ENCODE measurements around the gene OR14C36. TPM values are rescaled to one million over a fixed set of nuclear protein-coding genes. Genes with fewer than 3 reads are reported as not detected.
"Not testable (repeated sequence)": the region's sequence is repeated elsewhere in the genome, so short reads cannot be mapped to it uniquely, and the experiment has no call there.

The OR14C36 gene
- not detected in 2 replicates for total RNA-seq

GRCh38 chr1:248348475-248348874 lies at the start of gene OR14C36:
Gene OR14C36, plus strand, starts transcription at chr1:248348775. Its CDS starts 0 bp downstream, at chr1:248348775.
- Mint-ChIP-seq H3K36me3 (ENCODE audit: low read depth) (no peaks in the 10 kb centered on the region), H3K4me3 (no peak within 1 kb of the TSS), H3K4me1 (ENCODE audit: low read depth) (no peaks in the 10 kb centered on the region), H3K27ac (no peak within 1 kb of the TSS), H3K27me3 (ENCODE audit: insufficient read depth) (no peaks in the 10 kb centered on the region), H3K9me3 (no peaks in the 10 kb centered on the region)
- intact Hi-C loops (cut with micrococcal nuclease): no loop called here
- no peak for DNase-seq (ENCODE audit: low spot score)

- intact Hi-C loops (cut with micrococcal nuclease): no loop called here
- no peak within 1 kb of the TSS for H3K4me3 Mint-ChIP-seq
- H3K27me3 Mint-ChIP-seq (ENCODE audit: insufficient read depth): no peaks in the 10 kb centered on the region
- no peaks in the 10 kb centered on the region for H3K9me3 Mint-ChIP-seq
- no peak for DNase-seq (ENCODE audit: low spot score)
- no peaks in the 10 kb centered on the region for H3K36me3 Mint-ChIP-seq (ENCODE audit: low read depth)
- no peak within 1 kb of the TSS for H3K27ac Mint-ChIP-seq
- no peaks in the 10 kb centered on the region for H3K4me1 Mint-ChIP-seq (ENCODE audit: low read depth)
Observed at GRCh38 chr1:248303324-248303723, 45.3 kb upstream of the OR14C36 start, which contains the start of gene OR2T12. Gene OR2T12, minus strand, starts transcription at chr1:248303424. Its CDS starts 7,846 bp downstream, at chr1:248295578.

- H3K9me3 Mint-ChIP-seq; H3K36me3 Mint-ChIP-seq (ENCODE audit: low read depth); H3K27ac Mint-ChIP-seq; H3K4me3 Mint-ChIP-seq; H3K27me3 Mint-ChIP-seq (ENCODE audit: insufficient read depth); H3K4me1 Mint-ChIP-seq (ENCODE audit: low read depth); intact Hi-C loops (cut with micrococcal nuclease); DNase-seq (ENCODE audit: low spot score): not testable (repeated sequence)
Observed at GRCh38 chr1:248305672-248306071, 42.9 kb upstream of the OR14C36 start.

- DNase-seq (ENCODE audit: low spot score): no peak
- no peaks in the 10 kb centered on the region for H3K36me3 Mint-ChIP-seq (ENCODE audit: low read depth)
- no peaks in the 10 kb centered on the region for H3K27me3 Mint-ChIP-seq (ENCODE audit: insufficient read depth)
- no peaks in the 10 kb centered on the region for H3K4me1 Mint-ChIP-seq (ENCODE audit: low read depth)
- H3K27ac Mint-ChIP-seq: no peak overlapping the region
- intact Hi-C loops (cut with micrococcal nuclease): no loop called here
- no peak overlapping the region for H3K4me3 Mint-ChIP-seq
- no peaks in the 10 kb centered on the region for H3K9me3 Mint-ChIP-seq
Observed at GRCh38 chr1:248306103-248306502, 42.5 kb upstream of the OR14C36 start.

GRCh38 chr1:248306740-248307139 lies 41.8 kb upstream of the OR14C36 start:
- H3K4me1 Mint-ChIP-seq (ENCODE audit: low read depth); H3K9me3 Mint-ChIP-seq; intact Hi-C loops (cut with micrococcal nuclease); H3K36me3 Mint-ChIP-seq (ENCODE audit: low read depth); DNase-seq (ENCODE audit: low spot score); H3K4me3 Mint-ChIP-seq; H3K27me3 Mint-ChIP-seq (ENCODE audit: insufficient read depth); H3K27ac Mint-ChIP-seq: not testable (repeated sequence)

- H3K27me3 Mint-ChIP-seq (ENCODE audit: insufficient read depth): no peaks in the 10 kb centered on the region
- H3K9me3 Mint-ChIP-seq: peaks cover 8% of the 10 kb centered on the region
- H3K4me3 Mint-ChIP-seq: no peak overlapping the region
- no peak for DNase-seq (ENCODE audit: low spot score)
- no peak overlapping the region for H3K27ac Mint-ChIP-seq
- H3K4me1 Mint-ChIP-seq (ENCODE audit: low read depth): no peaks in the 10 kb centered on the region
- no peaks in the 10 kb centered on the region for H3K36me3 Mint-ChIP-seq (ENCODE audit: low read depth)
- intact Hi-C loops (cut with micrococcal nuclease): no loop called here
Observed at GRCh38 chr1:248316796-248317195, 31.8 kb upstream of the OR14C36 start.

- DNase-seq (ENCODE audit: low spot score): no peak
- Mint-ChIP-seq H3K4me1 (ENCODE audit: low read depth) (no peaks in the 10 kb centered on the region), H3K36me3 (ENCODE audit: low read depth) (no peaks in the 10 kb centered on the region), H3K4me3 (no peak within 1 kb of the TSS), H3K9me3 (no peaks in the 10 kb centered on the region), H3K27ac (no peak within 1 kb of the TSS), H3K27me3 (ENCODE audit: insufficient read depth) (no peaks in the 10 kb centered on the region)
- intact Hi-C loops (cut with micrococcal nuclease): no loop called here
Observed at GRCh38 chr1:248324468-248324867, 24.1 kb upstream of the OR14C36 start, which contains the start of gene OR2M7. Gene OR2M7, minus strand, starts transcription at chr1:248324568. Its CDS starts 0 bp downstream, at chr1:248324568.

- H3K9me3 Mint-ChIP-seq: no peaks in the 10 kb centered on the region
- intact Hi-C loops (cut with micrococcal nuclease): no loop called here
- H3K4me1 Mint-ChIP-seq (ENCODE audit: low read depth): no peaks in the 10 kb centered on the region
- no peaks in the 10 kb centered on the region for H3K27me3 Mint-ChIP-seq (ENCODE audit: insufficient read depth)
- no peaks in the 10 kb centered on the region for H3K36me3 Mint-ChIP-seq (ENCODE audit: low read depth)
- no peak overlapping the region for H3K4me3 Mint-ChIP-seq
- no peak for DNase-seq (ENCODE audit: low spot score)
- H3K27ac Mint-ChIP-seq: no peak overlapping the region
Observed at GRCh38 chr1:248343451-248343850, 5.1 kb upstream of the OR14C36 start.

- Mint-ChIP-seq H3K9me3 (no peaks in the 10 kb centered on the region), H3K27ac (no peak overlapping the region), H3K4me3 (no peak overlapping the region), H3K4me1 (ENCODE audit: low read depth) (no peaks in the 10 kb centered on the region), H3K36me3 (ENCODE audit: low read depth) (no peaks in the 10 kb centered on the region), H3K27me3 (ENCODE audit: insufficient read depth) (no peaks in the 10 kb centered on the region)
- no peak for DNase-seq (ENCODE audit: low spot score)
- intact Hi-C loops (cut with micrococcal nuclease): no loop called here
Observed at GRCh38 chr1:248359415-248359814, 10.8 kb downstream of the OR14C36 start.

- no peaks in the 10 kb centered on the region for H3K9me3 Mint-ChIP-seq
- no peak for DNase-seq (ENCODE audit: low spot score)
- no peaks in the 10 kb centered on the region for H3K4me1 Mint-ChIP-seq (ENCODE audit: low read depth)
- H3K4me3 Mint-ChIP-seq: no peak within 1 kb of the TSS
- intact Hi-C loops (cut with micrococcal nuclease): no loop called here
- no peaks in the 10 kb centered on the region for H3K36me3 Mint-ChIP-seq (ENCODE audit: low read depth)
- no peaks in the 10 kb centered on the region for H3K27me3 Mint-ChIP-seq (ENCODE audit: insufficient read depth)
- H3K27ac Mint-ChIP-seq: no peak within 1 kb of the TSS
Observed at GRCh38 chr1:248361121-248361715, 12.6 kb downstream of the OR14C36 start, which contains the start of gene OR2T4. Gene OR2T4, plus strand, starts transcription at chr1:248361665. Its CDS starts 0 bp downstream, at chr1:248361665.

- H3K4me3 Mint-ChIP-seq: no peak overlapping the region
- no peaks in the 10 kb centered on the region for H3K27me3 Mint-ChIP-seq (ENCODE audit: insufficient read depth)
- no peaks in the 10 kb centered on the region for H3K9me3 Mint-ChIP-seq
- intact Hi-C loops (cut with micrococcal nuclease): no loop called here
- H3K27ac Mint-ChIP-seq: no peak overlapping the region
- no peaks in the 10 kb centered on the region for H3K36me3 Mint-ChIP-seq (ENCODE audit: low read depth)
- H3K4me1 Mint-ChIP-seq (ENCODE audit: low read depth): no peaks in the 10 kb centered on the region
- DNase-seq (ENCODE audit: low spot score): no peak
Observed at GRCh38 chr1:248366609-248367008, 18.0 kb downstream of the OR14C36 start.

- DNase-seq (ENCODE audit: low spot score): no peak
- Mint-ChIP-seq H3K4me3 (no peak overlapping the region), H3K4me1 (ENCODE audit: low read depth) (no peaks in the 10 kb centered on the region), H3K9me3 (no peaks in the 10 kb centered on the region), H3K36me3 (ENCODE audit: low read depth) (no peaks in the 10 kb centered on the region), H3K27me3 (ENCODE audit: insufficient read depth) (peaks cover 2% of the 10 kb centered on the region), H3K27ac (no peak overlapping the region)
- intact Hi-C loops (cut with micrococcal nuclease): no loop called here
Observed at GRCh38 chr1:248372394-248372793, 23.8 kb downstream of the OR14C36 start.

GRCh38 chr1:248373761-248374160 lies 25.2 kb downstream of the OR14C36 start:
- H3K4me3 Mint-ChIP-seq: no peak overlapping the region
- H3K9me3 Mint-ChIP-seq: no peaks in the 10 kb centered on the region
- no peak overlapping the region for H3K27ac Mint-ChIP-seq
- intact Hi-C loops (cut with micrococcal nuclease): no loop called here
- peaks cover 2% of the 10 kb centered on the region for H3K27me3 Mint-ChIP-seq (ENCODE audit: insufficient read depth)
- DNase-seq (ENCODE audit: low spot score): no peak
- no peaks in the 10 kb centered on the region for H3K4me1 Mint-ChIP-seq (ENCODE audit: low read depth)
- H3K36me3 Mint-ChIP-seq (ENCODE audit: low read depth): no peaks in the 10 kb centered on the region

- H3K27me3 Mint-ChIP-seq (ENCODE audit: insufficient read depth): peaks cover 2% of the 10 kb centered on the region
- no peak within 1 kb of the TSS for H3K27ac Mint-ChIP-seq
- no peak for DNase-seq (ENCODE audit: low spot score)
- no peaks in the 10 kb centered on the region for H3K36me3 Mint-ChIP-seq (ENCODE audit: low read depth)
- no peaks in the 10 kb centered on the region for H3K9me3 Mint-ChIP-seq
- intact Hi-C loops (cut with micrococcal nuclease): no loop called here
- no peak within 1 kb of the TSS for H3K4me3 Mint-ChIP-seq
- H3K4me1 Mint-ChIP-seq (ENCODE audit: low read depth): no peaks in the 10 kb centered on the region
Observed at GRCh38 chr1:248375446-248375845, 26.9 kb downstream of the OR14C36 start, which contains the start of gene OR2T6. Gene OR2T6, plus strand, starts transcription at chr1:248375746. Its CDS starts 11,863 bp downstream, at chr1:248387609.
